ENCODE data around the gene DNASE2B.

Gene DNASE2B

DNA sequence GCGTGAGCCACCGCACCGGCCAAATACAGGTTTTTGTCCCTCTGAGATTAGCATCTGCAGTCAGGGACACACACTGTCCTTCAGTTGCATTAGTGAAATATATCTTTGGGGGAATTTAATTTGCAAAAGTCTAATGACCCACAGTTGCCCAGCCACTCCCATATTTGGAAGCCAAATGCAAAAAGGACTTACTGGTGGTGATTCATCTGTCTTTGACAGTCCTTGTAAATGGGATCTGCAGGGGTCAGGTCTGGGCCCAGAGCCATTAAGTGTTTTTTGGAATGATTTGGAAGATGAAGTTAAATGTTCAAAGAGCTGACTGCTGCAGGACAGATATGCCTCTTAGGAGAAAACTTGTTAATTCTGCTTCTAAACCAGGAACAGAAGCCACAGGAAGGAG is 44.6 kb upstream of the DNASE2B start:
- TF ChIP-seq, protein P1, sequence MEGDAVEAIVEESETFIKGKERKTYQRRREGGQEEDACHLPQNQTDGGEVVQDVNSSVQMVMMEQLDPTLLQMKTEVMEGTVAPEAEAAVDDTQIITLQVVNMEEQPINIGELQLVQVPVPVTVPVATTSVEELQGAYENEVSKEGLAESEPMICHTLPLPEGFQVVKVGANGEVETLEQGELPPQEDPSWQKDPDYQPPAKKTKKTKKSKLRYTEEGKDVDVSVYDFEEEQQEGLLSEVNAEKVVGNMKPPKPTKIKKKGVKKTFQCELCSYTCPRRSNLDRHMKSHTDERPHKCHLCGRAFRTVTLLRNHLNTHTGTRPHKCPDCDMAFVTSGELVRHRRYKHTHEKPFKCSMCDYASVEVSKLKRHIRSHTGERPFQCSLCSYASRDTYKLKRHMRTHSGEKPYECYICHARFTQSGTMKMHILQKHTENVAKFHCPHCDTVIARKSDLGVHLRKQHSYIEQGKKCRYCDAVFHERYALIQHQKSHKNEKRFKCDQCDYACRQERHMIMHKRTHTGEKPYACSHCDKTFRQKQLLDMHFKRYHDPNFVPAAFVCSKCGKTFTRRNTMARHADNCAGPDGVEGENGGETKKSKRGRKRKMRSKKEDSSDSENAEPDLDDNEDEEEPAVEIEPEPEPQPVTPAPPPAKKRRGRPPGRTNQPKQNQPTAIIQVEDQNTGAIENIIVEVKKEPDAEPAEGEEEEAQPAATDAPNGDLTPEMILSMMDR (IDR thresholded peaks at IDR 0.05; ENCODE audit: low read depth, low read length) = no peak
- Histone ChIP-seq H3K4me3 (ENCODE audit: low read depth, low read length) (no peak overlapping the region), H3K27me3 (no peaks in the 10 kb centered on the region), H3K9me3 (no peaks in the 10 kb centered on the region), H3K4me1 (peaks cover 22% of the 10 kb centered on the region), H3K36me3 (no peaks in the 10 kb centered on the region)
- DNase-seq = peak; percentile 62

GRCh38 chr1:84355556-84355955 is 42.7 kb upstream of the DNASE2B start:
- Histone ChIP-seq H3K4me3 (ENCODE audit: low read depth, low read length) (no peak overlapping the region), H3K27me3 (no peaks in the 10 kb centered on the region), H3K4me1 (peaks cover 22% of the 10 kb centered on the region), H3K9me3 (no peaks in the 10 kb centered on the region), H3K36me3 (no peaks in the 10 kb centered on the region)
- DNase-seq = no peak
- TF ChIP-seq, protein P1 (IDR thresholded peaks at IDR 0.05; ENCODE audit: low read depth, low read length) = no peak

GRCh38 chr1:84356881-84357280 is 41.4 kb upstream of the DNASE2B start:
- no peaks in the 10 kb centered on the region for H3K9me3 ChIP-seq
- no peaks in the 10 kb centered on the region for H3K36me3 ChIP-seq
- no peak for DNase-seq
- H3K4me1 ChIP-seq = peaks cover 19% of the 10 kb centered on the region
- no peak overlapping the region for H3K4me3 ChIP-seq (ENCODE audit: low read depth, low read length)
- TF ChIP-seq, protein P1 (IDR thresholded peaks at IDR 0.05; ENCODE audit: low read depth, low read length) = no peak
- no peaks in the 10 kb centered on the region for H3K27me3 ChIP-seq

DNA sequence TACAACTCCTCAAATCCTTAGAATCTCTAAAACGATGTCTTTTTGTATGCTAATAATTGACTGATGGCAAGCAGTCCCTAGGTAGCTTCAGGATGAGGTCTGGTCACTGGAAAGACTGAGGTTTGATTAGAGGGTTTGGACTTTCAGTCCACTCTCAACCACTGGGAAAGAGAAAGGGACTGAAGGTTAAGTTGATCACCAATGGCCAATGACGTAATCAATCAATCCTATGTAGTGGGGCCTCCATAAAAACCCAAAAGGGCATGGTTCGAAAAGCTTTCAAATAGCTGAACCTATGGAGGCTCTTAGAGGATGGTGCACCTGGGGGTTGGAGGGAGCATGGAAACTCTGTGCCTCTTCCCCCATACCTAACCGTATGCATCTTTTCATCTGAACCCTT is 39.6 kb upstream of the DNASE2B start:
- Histone ChIP-seq H3K9me3 (no peaks in the 10 kb centered on the region), H3K4me3 (ENCODE audit: low read depth, low read length) (no peak overlapping the region), H3K36me3 (no peaks in the 10 kb centered on the region), H3K27me3 (no peaks in the 10 kb centered on the region), H3K4me1 (peaks cover 7% of the 10 kb centered on the region)
- TF ChIP-seq, protein P1 (IDR thresholded peaks at IDR 0.05; ENCODE audit: low read depth, low read length) = no peak
- no peak for DNase-seq

DNA sequence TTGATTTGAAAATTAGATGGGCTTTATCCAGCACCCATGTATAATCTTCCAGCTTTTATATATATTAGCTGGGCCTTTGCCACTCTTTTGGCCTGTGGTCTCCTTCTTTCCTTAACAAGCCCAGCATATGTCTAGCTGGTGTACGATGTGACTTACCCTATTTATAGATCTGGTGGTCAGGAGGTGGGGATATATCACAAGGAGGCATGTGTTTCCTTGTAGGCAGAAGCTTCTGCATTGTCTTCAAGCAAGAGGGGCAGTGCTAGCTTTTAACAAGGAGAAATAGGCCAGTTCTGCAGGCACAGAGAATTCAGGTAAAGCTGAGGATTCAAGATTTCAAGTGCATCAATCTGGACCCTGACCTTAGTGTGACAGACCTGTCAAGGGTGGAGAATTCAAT is 38.0 kb upstream of the DNASE2B start:
- no peak for DNase-seq
- H3K27me3 ChIP-seq = no peaks in the 10 kb centered on the region
- H3K36me3 ChIP-seq = no peaks in the 10 kb centered on the region
- TF ChIP-seq, protein P1 (IDR thresholded peaks at IDR 0.05; ENCODE audit: low read depth, low read length) = no peak
- H3K9me3 ChIP-seq = no peaks in the 10 kb centered on the region
- H3K4me3 ChIP-seq (ENCODE audit: low read depth, low read length) = no peak overlapping the region
- H3K4me1 ChIP-seq = no peaks in the 10 kb centered on the region

- Histone ChIP-seq H3K36me3 (no peaks in the 10 kb centered on the region), H3K4me3 (ENCODE audit: low read depth, low read length) (no peak overlapping the region), H3K9me3 (no peaks in the 10 kb centered on the region), H3K4me1 (no peaks in the 10 kb centered on the region), H3K27me3 (no peaks in the 10 kb centered on the region)
- TF ChIP-seq, protein P1 (IDR thresholded peaks at IDR 0.05; ENCODE audit: low read depth, low read length) = no peak
- no peak for DNase-seq
Measured at GRCh38 chr1:84361796-84362195, 36.5 kb upstream of the DNASE2B start.

Data from BE2C (cell line).